CD4-positive, alpha-beta memory T cell (primary cell): ENCODE data around the gene RNF207. TPM values are rescaled to one million over a fixed set of nuclear protein-coding genes. Genes with fewer than 3 reads are reported as not detected.

ENCODE experiments used
- CTCF ChIA-PET: fragments of 350-600 bp; sonication (Branson Sonifier 250); formaldehyde crosslinking; loops from one replicate; lab custom pipeline; 2021; ENCODE audit warnings: inconsistent platforms; ENCODE audit not compliant: partially characterized antibody; lab: Charles Lee
- POLR2A ChIA-PET: fragments of 350-600 bp; sonication (Branson Sonifier 250); formaldehyde crosslinking; loops from one replicate; lab custom pipeline; 2021; ENCODE audit not compliant: partially characterized antibody; lab: Charles Lee
- DNase-seq, 5 donors: peaks; one replicate each; pipeline versions ENCODE4 v3.0.0 to v3.0.0-alpha.2; 2020 to 2022; ENCODE audit warnings: mixed read lengths in 1 of 5
- H3K27ac ChIP-seq: one replicate; pipeline ENCODE4 v1.7.0; 2013; ENCODE audit warnings: low read depth, low read length
- H3K27me3 ChIP-seq: 2 replicates; pipeline ENCODE4 v1.7.0; 2013; ENCODE audit warnings: mild to moderate bottlenecking, low read length, moderate library complexity; ENCODE audit not compliant: insufficient read depth
- H3K36me3 ChIP-seq: 2 replicates; pipeline ENCODE4 v1.7.0; 2013; ENCODE audit warnings: mild to moderate bottlenecking, low read length, moderate library complexity; ENCODE audit not compliant: insufficient read depth
- H3K4me1 ChIP-seq: 2 replicates; pipeline ENCODE4 v1.7.0; 2013; ENCODE audit warnings: mild to moderate bottlenecking, low read length, moderate library complexity; ENCODE audit not compliant: insufficient read depth
- H3K4me3 ChIP-seq, 2 donors: one replicate each; pipeline ENCODE4 v1.7.0; 2013; ENCODE audit warnings: low read length in 2 of 2, mild to moderate bottlenecking in 1 of 2
- H3K9me3 ChIP-seq, 2 donors: one replicate each; pipeline ENCODE4 v1.7.0; 2013; ENCODE audit warnings: low read length in 2 of 2, control low read depth in 1 of 2; ENCODE audit not compliant: control insufficient read depth in 1 of 2
- H3K27ac Mint-ChIP-seq, 7 donors: one replicate each; pipeline ENCODE4 v1.8.0; 2020 to 2021; ENCODE audit warnings: mixed read lengths in 7 of 7, mild to moderate bottlenecking in 6 of 7, inconsistent platforms in 3 of 7, moderate library complexity in 3 of 7
- H3K27me3 Mint-ChIP-seq, 2 donors: one replicate each; pipeline ENCODE4 v1.8.0; 2020 to 2021; ENCODE audit warnings: mixed read lengths in 2 of 2
- H3K36me3 Mint-ChIP-seq, 2 donors: one replicate each; pipeline ENCODE4 v1.8.0; 2020 to 2021; ENCODE audit warnings: mixed read lengths in 2 of 2, inconsistent platforms in 1 of 2, mild to moderate bottlenecking in 1 of 2
- H3K4me1 Mint-ChIP-seq, 4 donors: one replicate each; pipeline ENCODE4 v1.8.0; 2020 to 2021; ENCODE audit warnings: mixed read lengths in 4 of 4, mild to moderate bottlenecking in 1 of 4
- H3K4me3 Mint-ChIP-seq, 8 donors: one replicate each; pipeline ENCODE4 v1.8.0; 2020 to 2021; ENCODE audit warnings: mixed read lengths in 8 of 8, mild to moderate bottlenecking in 7 of 8, moderate library complexity in 6 of 8, inconsistent platforms in 3 of 8
- H3K9me3 Mint-ChIP-seq, 8 donors: one replicate each; pipeline ENCODE4 v1.8.0; 2020 to 2021; ENCODE audit warnings: mixed read lengths in 8 of 8, mild to moderate bottlenecking in 5 of 8, inconsistent platforms in 3 of 8, moderate library complexity in 1 of 8
- intact Hi-C: fragments of 100-400 bp; cut with micrococcal nuclease; formaldehyde crosslinking; loops from one replicate; pipeline ENCODE4 v1.15.1; 2023
- polyA plus RNA-seq, 2 donors: library from polyadenylated mRNA; unstranded; fragments of 300-500 nt; fragmentation: Illumina TruSeq; gene quantifications; one replicate each; pipeline ENCODE4 v1.2.3, GENCODE V29; 2021
- total RNA-seq, 2 experiments: library from RNA; stranded (reverse); gene quantifications; one replicate each; pipeline ENCODE4 v1.2.3, GENCODE V29; 2021

RNF207 gene
- total and polyA plus RNA-seq, 4 experiments from 2014 or later, result 1.7 to 9.4 (median 5.3) TPM

DNA sequence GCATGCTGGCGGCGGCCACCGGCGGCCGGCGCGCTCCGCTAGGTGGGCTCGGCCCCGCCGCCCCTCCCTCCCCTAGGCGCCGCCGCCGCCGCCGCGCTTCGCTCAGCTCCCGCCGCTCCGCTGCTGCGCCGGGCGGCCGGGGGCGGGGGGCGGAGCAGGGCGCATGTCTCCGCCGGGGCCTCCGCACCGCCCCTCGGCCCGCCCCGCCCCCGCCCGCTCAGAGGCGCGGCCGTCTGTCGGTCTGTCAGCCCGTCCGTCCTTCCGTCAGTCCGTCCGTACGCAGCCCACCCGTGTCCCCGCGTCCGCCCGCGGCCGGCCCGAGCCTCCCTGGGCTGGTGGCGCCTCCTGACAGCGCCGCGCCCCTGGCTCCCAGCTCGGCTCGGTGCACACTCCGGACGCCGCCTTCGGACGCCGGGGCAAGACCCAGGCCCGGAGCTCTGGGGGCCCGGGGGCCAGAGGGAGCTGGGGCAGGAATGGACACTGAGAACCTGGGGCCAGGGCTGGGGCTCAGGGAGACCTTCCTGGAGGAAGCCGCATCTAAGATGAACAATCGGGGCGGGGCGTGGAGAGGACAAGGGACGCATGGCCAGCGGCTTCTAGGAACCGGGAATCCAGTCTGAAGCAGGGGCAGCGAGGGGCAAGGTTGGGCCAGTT lies 55.2 kb downstream of the RNF207 start, which contains the start of gene GPR153:
TSS of gene GPR153 (minus strand) at position 138 of the 654 bp plus-strand sequence. CDS start 6,193 bp downstream, outside the sequence.
- H3K27me3 Mint-ChIP-seq, result peaks cover 3 to 6% of the 10 kb centered on the region in 2 donors
- Histone ChIP-seq H3K9me3 (no peaks in the 10 kb centered on the region), H3K4me1 (peaks cover 16% of the 10 kb centered on the region), H3K36me3 (no peaks in the 10 kb centered on the region), H3K4me3 (peak within 1 kb of the TSS in 1 of 2 donors; percentile 19), H3K27me3 (no peaks in the 10 kb centered on the region), H3K27ac (no peak within 1 kb of the TSS)
- H3K27ac Mint-ChIP-seq, result peak within 1 kb of the TSS in 3 of 7 donors; percentile 32 to 59 (median 36)
- ChIA-PET CTCF (no interaction called here), POLR2A (no interaction called here)
- intact Hi-C loops, result no loop called here
- peak in 2 of 5 donors; percentile 20 to 26 for DNase-seq
- no peaks in the 10 kb centered on the region for H3K9me3 Mint-ChIP-seq
- H3K36me3 Mint-ChIP-seq, result no peaks in the 10 kb centered on the region
- H3K4me1 Mint-ChIP-seq, result peaks cover 0 to 13% (median 0%) of the 10 kb centered on the region in 4 donors
- H3K4me3 Mint-ChIP-seq, result peak within 1 kb of the TSS; percentile 59 to 76 (median 72)

DNA sequence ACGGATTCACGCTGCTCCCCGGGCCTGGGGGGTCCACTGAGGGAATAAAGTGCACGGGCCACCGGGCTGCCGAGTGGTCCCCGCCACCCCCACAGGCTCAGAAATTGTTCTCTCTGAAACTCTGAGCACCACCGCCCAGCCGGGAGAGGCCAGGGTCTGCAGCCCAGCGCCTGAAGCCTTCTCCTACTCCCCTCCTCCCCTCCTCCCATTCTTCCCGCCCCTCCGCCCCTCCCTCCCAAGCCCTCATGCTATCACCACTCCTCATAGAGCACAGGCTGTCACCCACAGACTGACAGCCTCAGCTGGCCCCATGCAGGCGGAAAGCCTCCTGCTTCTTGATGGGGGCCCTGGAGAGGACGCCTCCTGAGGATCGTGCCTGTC lies 55.7 kb downstream of the RNF207 start:
- DNase-seq, result no peak
- Histone ChIP-seq H3K9me3 (no peaks in the 10 kb centered on the region), H3K4me1 (peaks cover 16% of the 10 kb centered on the region), H3K27me3 (no peaks in the 10 kb centered on the region), H3K27ac (no peak overlapping the region), H3K36me3 (no peaks in the 10 kb centered on the region), H3K4me3 (no peak overlapping the region)
- ChIA-PET POLR2A (no interaction called here), CTCF (no interaction called here)
- peaks cover 3 to 6% of the 10 kb centered on the region in 2 donors for H3K27me3 Mint-ChIP-seq
- H3K4me1 Mint-ChIP-seq, result peaks cover 0 to 13% (median 0%) of the 10 kb centered on the region in 4 donors
- intact Hi-C loops, result no loop called here
- H3K27ac Mint-ChIP-seq, result peak overlapping the region in 1 of 7 donors; percentile 32
- no peaks in the 10 kb centered on the region for H3K9me3 Mint-ChIP-seq
- H3K36me3 Mint-ChIP-seq, result no peaks in the 10 kb centered on the region
- peak overlapping the region; percentile 59 to 76 (median 72) for H3K4me3 Mint-ChIP-seq

GRCh38 chr1:6262555-6263420 lies 56.9 kb downstream of the RNF207 start:
- no peak overlapping the region for H3K4me3 Mint-ChIP-seq
- CTCF ChIA-PET, result no interaction called here
- POLR2A ChIA-PET, result interaction anchor here (1.0 kb wide), 1 partner anchor 324 kb away, joined by 3 read pairs; no protein-coding TSS in a partner anchor
- no peak for DNase-seq
- Histone ChIP-seq H3K27ac (no peak overlapping the region), H3K36me3 (no peaks in the 10 kb centered on the region), H3K27me3 (no peaks in the 10 kb centered on the region), H3K4me1 (peaks cover 16% of the 10 kb centered on the region), H3K9me3 (no peaks in the 10 kb centered on the region), H3K4me3 (no peak overlapping the region)
- no peak overlapping the region for H3K27ac Mint-ChIP-seq
- no peaks in the 10 kb centered on the region for H3K36me3 Mint-ChIP-seq
- intact Hi-C loops, result no loop called here
- H3K27me3 Mint-ChIP-seq, result peaks cover 3 to 6% of the 10 kb centered on the region in 2 donors
- H3K9me3 Mint-ChIP-seq, result peaks cover 0 to 2% (median 0%) of the 10 kb centered on the region in 8 donors
- H3K4me1 Mint-ChIP-seq, result peaks cover 0 to 13% (median 0%) of the 10 kb centered on the region in 4 donors

- intact Hi-C loops, result no loop called here
- H3K4me3 ChIP-seq, result no peak overlapping the region
- POLR2A ChIA-PET, result no interaction called here
- Mint-ChIP-seq H3K27me3 (peaks cover 3 to 6% of the 10 kb centered on the region in 2 donors), H3K4me3 (peak overlapping the region in 1 of 8 donors; percentile 20), H3K4me1 (peaks cover 0 to 13% (median 0%) of the 10 kb centered on the region in 4 donors), H3K27ac (no peak overlapping the region), H3K9me3 (peaks cover 0 to 2% (median 0%) of the 10 kb centered on the region in 8 donors), H3K36me3 (no peaks in the 10 kb centered on the region)
- no peak overlapping the region for H3K27ac ChIP-seq
- no peak for DNase-seq
- H3K36me3 ChIP-seq, result no peaks in the 10 kb centered on the region
- CTCF ChIA-PET, result interaction anchor here (2.9 kb wide), 1 partner anchor 17 kb away, joined by 10 read pairs; no protein-coding TSS in a partner anchor
- H3K27me3 ChIP-seq, result no peaks in the 10 kb centered on the region
- H3K9me3 ChIP-seq, result no peaks in the 10 kb centered on the region
- peaks cover 16% of the 10 kb centered on the region for H3K4me1 ChIP-seq
Observed at GRCh38 chr1:6263716-6264115, 57.8 kb downstream of the RNF207 start.

DNA sequence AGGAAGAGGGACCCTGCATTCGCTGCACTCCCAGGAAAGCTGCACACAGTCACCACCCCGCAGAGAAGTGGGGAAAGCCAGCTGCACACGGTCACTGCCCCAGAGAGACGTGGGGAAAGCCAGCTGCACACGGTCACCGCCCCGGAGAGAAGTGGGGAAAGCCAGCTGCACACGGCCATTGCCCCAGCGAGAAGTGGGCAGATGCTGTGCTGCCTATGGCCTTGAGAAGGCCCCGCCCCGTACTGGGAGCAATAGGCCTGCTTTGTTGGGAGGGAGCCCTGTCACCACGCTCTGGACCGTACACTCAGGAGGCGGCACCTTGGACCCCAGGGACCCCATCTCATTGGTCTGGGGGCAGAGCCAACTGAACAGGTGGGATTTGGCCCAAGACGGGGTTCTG lies 59.2 kb downstream of the RNF207 start:
- peaks cover 0 to 7% (median 0%) of the 10 kb centered on the region in 4 donors for H3K4me1 Mint-ChIP-seq
- CTCF ChIA-PET, result interaction anchor here (2.9 kb wide), 1 partner anchor 19 kb away, joined by 10 read pairs; no protein-coding TSS in a partner anchor
- POLR2A ChIA-PET, result no interaction called here

DNA sequence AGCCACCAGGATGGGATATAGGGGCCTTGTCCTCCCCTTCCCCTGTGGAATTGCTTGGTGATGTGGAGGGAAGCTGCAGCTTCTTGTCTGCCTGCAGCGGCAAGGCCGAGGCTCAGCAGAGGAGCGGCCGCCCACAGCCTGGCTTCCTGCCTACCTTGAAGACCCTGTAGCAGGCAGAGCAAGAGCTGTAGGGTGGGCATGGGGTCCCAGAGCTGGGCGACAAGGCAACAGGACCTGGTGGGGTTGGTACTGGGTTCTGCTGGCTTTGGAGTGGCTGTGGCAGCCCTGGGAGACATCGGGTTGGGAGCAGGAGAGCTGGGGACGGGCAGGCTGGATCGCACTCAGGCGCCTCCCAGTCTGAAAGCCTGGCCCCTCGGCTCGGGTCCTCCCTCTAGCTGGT lies 60.7 kb downstream of the RNF207 start:
- Histone ChIP-seq H3K9me3 (no peaks in the 10 kb centered on the region), H3K27me3 (no peaks in the 10 kb centered on the region), H3K36me3 (no peaks in the 10 kb centered on the region), H3K27ac (no peak overlapping the region), H3K4me1 (peaks cover 3% of the 10 kb centered on the region), H3K4me3 (no peak overlapping the region)
- peaks cover 0 to 3% (median 0%) of the 10 kb centered on the region in 4 donors for H3K4me1 Mint-ChIP-seq
- H3K36me3 Mint-ChIP-seq, result no peaks in the 10 kb centered on the region
- DNase-seq, result no peak
- no peak overlapping the region for H3K27ac Mint-ChIP-seq
- intact Hi-C loops, result no loop called here
- H3K9me3 Mint-ChIP-seq, result peaks cover 0 to 2% (median 0%) of the 10 kb centered on the region in 8 donors
- ChIA-PET POLR2A (no interaction called here), CTCF (interaction anchor here (2.9 kb wide), 1 partner anchor 20 kb away, joined by 10 read pairs; no protein-coding TSS in a partner anchor)
- H3K27me3 Mint-ChIP-seq, result peaks cover 1 to 3% of the 10 kb centered on the region in 2 donors
- H3K4me3 Mint-ChIP-seq, result no peak overlapping the region

More for the DNA sequence above, 59.2 kb downstream of the RNF207 start:
- Mint-ChIP-seq H3K4me3 (no peak overlapping the region), H3K27me3 (peaks cover 1 to 3% of the 10 kb centered on the region in 2 donors), H3K9me3 (peaks cover 0 to 2% (median 0%) of the 10 kb centered on the region in 8 donors), H3K36me3 (no peaks in the 10 kb centered on the region), H3K27ac (no peak overlapping the region)
- Histone ChIP-seq H3K4me3 (no peak overlapping the region), H3K9me3 (no peaks in the 10 kb centered on the region), H3K27ac (no peak overlapping the region), H3K36me3 (no peaks in the 10 kb centered on the region), H3K4me1 (peaks cover 8% of the 10 kb centered on the region), H3K27me3 (no peaks in the 10 kb centered on the region)
- intact Hi-C loops, result no loop called here
- no peak for DNase-seq
